Measurements from ENCODE around the gene CFAP53.
A peak's percentile ranks its signal among the peaks of the same experiment; 100 is the strongest.
"Not testable (repeated sequence)": the region's sequence is repeated elsewhere in the genome, so short reads cannot be mapped to it uniquely, and the experiment has no call there.

The CFAP53 gene, protein sequence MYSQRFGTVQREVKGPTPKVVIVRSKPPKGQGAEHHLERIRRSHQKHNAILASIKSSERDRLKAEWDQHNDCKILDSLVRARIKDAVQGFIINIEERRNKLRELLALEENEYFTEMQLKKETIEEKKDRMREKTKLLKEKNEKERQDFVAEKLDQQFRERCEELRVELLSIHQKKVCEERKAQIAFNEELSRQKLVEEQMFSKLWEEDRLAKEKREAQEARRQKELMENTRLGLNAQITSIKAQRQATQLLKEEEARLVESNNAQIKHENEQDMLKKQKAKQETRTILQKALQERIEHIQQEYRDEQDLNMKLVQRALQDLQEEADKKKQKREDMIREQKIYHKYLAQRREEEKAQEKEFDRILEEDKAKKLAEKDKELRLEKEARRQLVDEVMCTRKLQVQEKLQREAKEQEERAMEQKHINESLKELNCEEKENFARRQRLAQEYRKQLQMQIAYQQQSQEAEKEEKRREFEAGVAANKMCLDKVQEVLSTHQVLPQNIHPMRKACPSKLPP

DNA sequence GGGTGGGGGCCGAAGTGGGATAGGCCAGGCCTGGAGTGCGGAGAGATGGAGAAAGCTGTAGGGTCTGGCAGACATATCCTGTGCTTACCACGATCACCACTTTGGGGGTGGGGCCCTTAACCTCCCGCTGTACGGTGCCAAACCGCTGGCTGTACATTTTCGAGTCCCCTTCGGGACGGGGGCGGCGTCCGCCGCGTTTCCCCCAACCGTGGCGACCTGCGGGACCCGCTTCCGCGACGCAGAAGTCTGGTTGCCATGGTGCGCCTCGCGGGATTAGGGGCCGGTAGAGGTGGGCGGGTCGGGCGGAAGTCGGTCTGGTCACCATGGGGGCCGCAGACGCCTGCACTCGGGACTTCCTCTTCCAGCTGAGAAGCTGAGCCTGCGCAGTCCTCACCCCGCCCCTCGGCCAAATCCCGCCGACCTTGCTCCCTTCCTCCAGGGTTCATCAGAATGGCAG lies at the start of gene CFAP53:
Gene CFAP53 (minus strand): TSS at position 248 of the 457 bp plus-strand sequence. CDS start 91 bp downstream, at position 157.
- DNase-seq, result peak; percentile 76 to 85
- TF ChIP-seq POLR2A (IDR thresholded peaks at IDR 0.05; ENCODE audit: low read length) (peak; percentile 40), GATA1 (IDR thresholded peaks at IDR 0.05; ENCODE audit: low read depth, low read length) (no peak)

DNA sequence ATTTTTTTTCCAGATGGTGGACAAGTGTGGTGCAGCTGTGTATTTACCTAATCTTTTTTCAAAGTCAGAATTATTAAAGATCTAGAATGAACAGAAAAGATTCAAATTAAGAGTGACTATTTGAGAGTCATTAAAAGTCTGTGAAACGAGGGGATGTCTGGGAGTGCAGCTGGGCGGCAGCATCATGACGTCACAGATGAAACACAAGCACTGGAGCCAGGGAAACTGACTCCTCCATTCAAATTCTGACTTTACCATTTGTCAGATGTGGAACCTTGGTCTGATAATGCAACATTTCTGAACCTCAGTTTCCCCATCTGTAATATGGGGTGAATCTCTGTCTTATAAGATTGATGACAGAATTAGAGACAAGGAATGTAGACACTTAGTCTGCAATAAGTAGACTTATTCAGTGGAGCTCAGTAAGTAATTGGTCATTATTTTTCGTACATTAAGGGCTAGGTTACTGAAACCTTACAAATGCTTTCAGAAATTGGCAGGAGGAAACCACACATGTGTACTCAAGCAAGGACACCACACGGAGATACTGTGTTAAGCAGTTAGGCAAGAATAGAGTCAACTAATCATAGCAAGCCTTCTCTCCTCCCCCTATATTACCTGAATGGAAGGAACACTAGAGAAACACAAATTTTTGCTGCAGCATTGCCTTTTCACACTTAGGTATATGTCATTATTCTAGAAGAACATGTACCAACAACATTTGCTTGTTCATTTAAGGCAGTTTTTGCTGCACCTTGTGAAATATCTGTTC lies 49.0 kb upstream of the CFAP53 start:
- no peak for TF ChIP-seq GATA1 (IDR thresholded peaks at IDR 0.05; ENCODE audit: low read depth, low read length)
- no peak for TF ChIP-seq POLR2A (IDR thresholded peaks at IDR 0.05; ENCODE audit: low read length)
- no peak for DNase-seq

DNA sequence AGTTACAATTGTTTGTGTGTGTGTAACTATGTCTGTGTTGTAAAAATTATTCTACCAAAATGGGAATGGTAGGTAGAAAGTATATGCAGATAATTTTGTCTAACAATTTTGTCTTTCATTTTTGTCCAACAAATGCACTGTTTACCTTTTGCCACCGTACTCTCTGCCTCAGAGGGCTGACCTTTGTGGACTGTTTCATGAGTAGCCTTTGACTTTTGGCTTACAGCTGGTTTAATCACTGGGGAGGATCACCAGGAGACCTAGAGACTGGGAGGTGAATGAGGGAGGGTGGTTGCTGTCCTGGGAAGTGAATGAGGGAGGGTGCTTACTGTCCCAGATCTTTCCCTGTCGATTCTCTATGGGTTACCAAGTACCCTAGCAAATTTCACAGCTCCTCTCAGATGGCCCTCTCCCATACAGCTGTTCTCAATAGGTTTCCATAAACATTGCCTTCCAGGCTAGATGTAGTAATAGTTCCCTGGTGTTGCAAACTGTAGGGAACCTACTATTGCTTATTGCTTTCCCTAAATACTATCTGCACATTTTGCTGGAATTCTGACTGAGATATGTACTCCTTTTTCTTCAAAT lies 47.7 kb upstream of the CFAP53 start:
- DNase-seq, result no peak
- TF ChIP-seq GATA1 (IDR thresholded peaks at IDR 0.05; ENCODE audit: low read depth, low read length) (no peak), POLR2A (IDR thresholded peaks at IDR 0.05; ENCODE audit: low read length) (no peak)

DNA sequence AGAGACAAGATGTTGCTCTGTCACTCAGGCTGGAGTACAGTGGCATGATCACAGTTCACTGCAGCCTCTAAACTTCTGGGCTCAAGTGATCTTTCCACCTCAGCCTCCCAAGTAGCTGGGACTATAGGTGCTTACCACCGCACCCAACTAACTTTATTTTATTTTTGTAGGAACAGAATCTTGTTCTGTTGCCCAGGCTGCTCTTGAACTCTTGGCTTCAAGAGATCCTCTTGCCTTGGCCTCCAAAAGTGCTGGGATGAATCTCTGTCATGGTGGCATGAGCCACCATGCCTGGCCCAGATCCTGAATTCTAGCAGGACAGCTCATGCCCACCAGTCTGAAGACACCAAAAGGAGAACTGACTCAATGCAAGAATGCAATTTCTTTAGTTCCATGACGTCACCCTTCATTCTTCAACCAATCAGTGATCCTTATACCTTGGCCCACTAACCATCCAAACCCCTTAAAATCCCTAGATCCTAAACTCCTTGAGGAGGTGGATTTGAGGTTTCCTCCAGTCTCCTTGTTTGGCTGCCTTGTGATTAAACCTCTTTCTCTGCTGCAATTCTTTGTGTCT lies 46.8 kb upstream of the CFAP53 start:
- TF ChIP-seq GATA1 (IDR thresholded peaks at IDR 0.05; ENCODE audit: low read depth, low read length), result no peak
- no peak for TF ChIP-seq POLR2A (IDR thresholded peaks at IDR 0.05; ENCODE audit: low read length)
- DNase-seq, result no peak

DNA sequence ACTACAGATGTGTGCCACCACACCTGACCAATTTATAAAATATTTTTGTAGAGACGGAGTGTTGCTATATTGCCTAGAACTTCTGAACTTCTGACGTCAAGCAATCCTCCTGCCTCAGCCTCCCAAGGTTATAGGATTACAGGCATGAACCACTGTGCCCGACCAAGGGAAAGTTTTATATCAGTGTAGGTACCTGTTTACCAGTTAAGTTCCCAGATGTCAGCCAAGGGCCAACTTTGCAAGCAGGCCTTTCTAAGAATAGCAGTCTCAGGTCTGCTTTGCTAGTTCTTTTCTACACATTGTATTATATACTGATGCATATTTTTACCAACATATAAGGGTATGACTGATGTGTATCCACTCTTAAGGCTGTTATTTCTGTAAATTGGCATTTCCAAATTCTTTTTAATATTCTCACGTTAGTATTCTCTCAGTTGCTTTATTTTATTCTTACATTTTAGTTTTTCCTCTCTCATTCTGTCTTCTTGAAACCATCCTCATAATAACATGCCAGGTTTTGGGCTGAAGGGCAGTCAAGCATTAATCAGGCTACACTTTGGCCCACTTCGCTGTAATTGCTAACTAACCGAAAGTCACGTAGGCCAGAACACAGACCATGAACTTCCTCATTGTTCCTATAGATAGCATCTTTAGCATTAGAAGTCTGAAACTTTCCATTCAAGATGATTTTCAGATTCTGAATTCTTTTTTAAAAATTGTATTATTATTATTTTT lies 46.2 kb upstream of the CFAP53 start:
- TF ChIP-seq POLR2A (IDR thresholded peaks at IDR 0.05; ENCODE audit: low read length) (no peak), GATA1 (IDR thresholded peaks at IDR 0.05; ENCODE audit: low read depth, low read length) (no peak)

DNA sequence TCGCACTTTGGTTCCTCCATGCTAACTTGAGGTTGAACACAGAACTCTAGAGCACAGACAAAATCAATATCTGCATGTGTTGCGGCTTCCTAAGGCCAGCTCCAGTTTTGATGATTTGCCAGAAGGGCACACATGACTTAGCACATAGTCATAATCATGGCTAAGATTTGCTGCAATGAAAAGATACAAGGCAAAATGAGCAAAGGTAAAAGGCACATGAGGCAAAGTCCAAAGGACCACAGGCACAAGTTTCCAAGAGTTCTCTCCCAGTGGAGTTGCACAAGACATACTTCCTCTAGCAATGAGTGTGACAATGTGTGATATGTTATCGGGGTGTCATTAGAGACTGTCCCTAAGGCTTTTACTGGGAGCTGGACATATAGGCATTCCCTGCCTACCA lies 45.4 kb upstream of the CFAP53 start:
- no peak for DNase-seq
- TF ChIP-seq POLR2A (IDR thresholded peaks at IDR 0.05; ENCODE audit: low read length) (no peak), GATA1 (IDR thresholded peaks at IDR 0.05; ENCODE audit: low read depth, low read length) (no peak)

More for the DNA sequence above, 46.2 kb upstream of the CFAP53 start:
- DNase-seq, result no peak

DNA sequence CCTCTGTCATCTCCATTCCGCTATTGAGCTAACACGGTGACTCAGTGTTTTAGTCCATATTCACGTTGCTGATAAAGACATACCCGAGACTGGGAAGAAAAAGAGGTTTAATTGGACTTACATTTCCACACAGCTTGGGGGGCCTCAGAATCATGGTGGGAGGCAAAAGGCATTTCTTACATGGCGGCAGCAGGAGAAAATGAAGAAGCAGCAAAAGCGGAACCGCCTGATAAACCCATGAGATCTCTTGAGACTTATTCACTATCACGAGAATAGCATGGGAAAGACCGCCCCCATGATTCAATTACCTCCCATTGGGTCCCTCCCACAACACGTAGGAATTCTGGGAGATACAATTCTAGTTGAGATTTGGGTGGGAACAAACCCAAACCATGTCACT lies 43.8 kb upstream of the CFAP53 start:
- TF ChIP-seq POLR2A (IDR thresholded peaks at IDR 0.05; ENCODE audit: low read length) (no peak), GATA1 (IDR thresholded peaks at IDR 0.05; ENCODE audit: low read depth, low read length) (no peak)
- DNase-seq, result no peak

DNA sequence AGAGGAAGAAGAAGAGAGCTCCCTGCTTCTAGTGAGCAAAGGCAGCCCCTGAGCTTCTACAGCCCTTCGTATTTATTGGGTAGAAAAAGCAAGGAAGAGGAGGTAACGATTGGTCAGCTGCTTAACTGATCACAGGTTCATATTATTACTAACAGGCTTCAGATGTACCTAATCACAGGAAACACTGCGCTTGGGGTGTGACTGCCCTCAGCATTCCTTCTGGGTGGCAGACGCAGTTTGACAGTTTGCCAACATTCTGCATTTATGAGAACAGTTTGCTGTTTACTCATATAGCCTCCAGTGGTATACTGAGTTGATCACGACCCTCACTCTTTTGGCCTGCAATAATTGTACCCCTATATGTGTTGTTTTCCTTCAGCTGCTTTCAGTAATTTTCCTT lies 42.6 kb upstream of the CFAP53 start:
- not testable (repeated sequence) for DNase-seq

DNA sequence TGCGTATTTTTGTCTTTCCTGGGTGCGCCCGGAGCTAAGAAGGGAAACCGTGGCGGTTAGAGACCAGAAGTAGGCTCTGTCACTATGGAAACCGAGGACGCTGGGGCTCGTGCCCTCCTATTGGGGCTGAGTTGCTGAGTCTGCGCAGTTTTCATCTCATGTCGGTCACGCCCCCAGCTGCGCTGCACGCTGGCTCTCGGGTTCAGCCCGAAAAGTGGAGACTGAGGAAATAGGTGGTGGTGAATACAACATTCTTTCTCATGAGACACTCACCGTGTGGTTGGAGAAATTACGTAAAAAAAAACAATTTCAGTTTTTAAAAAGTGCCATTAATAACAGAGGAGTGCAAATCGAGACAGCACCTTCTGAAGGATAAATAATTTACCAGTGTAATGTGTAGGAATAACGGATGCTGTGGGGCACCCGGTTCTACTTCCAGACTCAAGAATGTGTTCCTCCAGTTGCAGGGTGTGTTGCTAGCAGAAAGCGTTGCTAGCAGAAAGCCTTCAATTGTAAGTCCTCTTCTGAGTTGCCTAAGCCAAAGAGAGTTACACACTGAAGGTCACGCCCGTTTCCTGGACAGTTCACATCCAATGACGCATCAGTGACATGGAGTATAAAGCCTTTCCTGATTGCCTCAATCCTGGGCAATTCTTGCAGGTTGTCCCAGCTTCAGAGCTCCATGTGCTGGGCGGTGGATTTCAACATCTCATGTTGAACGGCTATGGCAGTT lies 41.6 kb upstream of the CFAP53 start:
- TF ChIP-seq POLR2A (IDR thresholded peaks at IDR 0.05; ENCODE audit: low read length), result peak; percentile 34
- TF ChIP-seq GATA1 (IDR thresholded peaks at IDR 0.05; ENCODE audit: low read depth, low read length), result no peak
- DNase-seq, result peak; percentile 85 to 86

DNA sequence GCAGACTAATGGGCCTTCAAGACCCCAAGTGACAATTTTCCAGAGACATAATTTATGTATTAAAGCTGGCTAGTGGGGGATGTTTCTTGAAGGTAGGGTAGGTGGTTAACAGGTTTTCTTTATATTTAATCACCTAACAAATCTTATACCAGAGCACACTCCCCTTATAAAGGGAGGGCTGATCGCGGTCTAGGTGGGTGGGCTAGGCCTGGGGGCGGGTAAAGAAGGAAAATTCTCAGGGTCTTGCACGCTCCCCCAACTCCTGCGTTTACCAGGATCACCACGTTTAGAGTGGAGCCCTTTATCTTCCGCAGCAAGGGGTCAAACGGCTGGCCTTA lies 41.1 kb upstream of the CFAP53 start:
- TF ChIP-seq GATA1 (IDR thresholded peaks at IDR 0.05; ENCODE audit: low read depth, low read length), result no peak
- TF ChIP-seq POLR2A (IDR thresholded peaks at IDR 0.05; ENCODE audit: low read length), result no peak
- no peak for DNase-seq

DNA sequence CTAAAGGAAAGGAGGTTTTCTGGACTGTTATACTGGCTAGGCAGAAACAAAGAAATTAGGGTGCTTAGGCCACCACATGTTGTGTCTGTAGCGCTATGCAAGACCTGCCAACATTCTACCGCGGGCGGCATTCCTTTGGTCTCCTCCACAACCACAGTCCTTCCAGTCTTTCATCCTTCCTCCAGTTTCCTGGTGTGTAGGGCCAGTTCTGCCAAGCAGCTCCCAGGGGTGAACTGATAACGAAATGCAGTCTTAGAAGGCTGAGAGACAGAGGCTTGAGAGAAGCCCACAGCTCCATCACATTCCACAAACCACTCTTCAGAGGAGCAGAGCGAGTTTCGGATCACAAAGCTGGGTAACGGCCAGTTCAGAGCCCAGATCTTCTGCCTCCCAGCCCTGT lies 40.6 kb upstream of the CFAP53 start:
- TF ChIP-seq POLR2A (IDR thresholded peaks at IDR 0.05; ENCODE audit: low read length), result no peak
- no peak for TF ChIP-seq GATA1 (IDR thresholded peaks at IDR 0.05; ENCODE audit: low read depth, low read length)
- DNase-seq, result no peak

DNA sequence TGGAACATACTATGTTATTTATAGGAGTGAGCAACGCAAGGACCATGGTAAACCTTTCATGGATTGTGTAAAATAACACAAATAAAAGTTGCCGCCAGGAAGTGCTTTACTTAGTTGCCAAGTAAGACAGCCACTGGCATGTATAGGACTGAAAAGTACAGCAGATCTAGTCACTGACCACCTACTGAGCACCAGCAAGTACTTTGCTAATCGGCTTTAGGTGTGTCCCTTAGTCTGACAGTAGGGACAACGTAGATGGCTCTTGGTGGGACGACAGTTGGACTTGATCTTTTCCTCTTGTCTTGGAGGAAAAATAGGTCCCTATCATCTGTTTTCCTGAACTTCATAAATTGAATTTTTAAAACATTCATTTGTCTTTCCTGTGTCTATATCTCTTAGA lies 34.8 kb upstream of the CFAP53 start:
- TF ChIP-seq GATA1 (IDR thresholded peaks at IDR 0.05; ENCODE audit: low read depth, low read length) (no peak), POLR2A (IDR thresholded peaks at IDR 0.05; ENCODE audit: low read length) (no peak)
- DNase-seq, result no peak
